ENCODE data around the gene KRT3.
"Not testable (repeated sequence)": the region's sequence is repeated elsewhere in the genome, so short reads cannot be mapped to it uniquely, and the experiment has no call there.

Gene KRT3

DNA sequence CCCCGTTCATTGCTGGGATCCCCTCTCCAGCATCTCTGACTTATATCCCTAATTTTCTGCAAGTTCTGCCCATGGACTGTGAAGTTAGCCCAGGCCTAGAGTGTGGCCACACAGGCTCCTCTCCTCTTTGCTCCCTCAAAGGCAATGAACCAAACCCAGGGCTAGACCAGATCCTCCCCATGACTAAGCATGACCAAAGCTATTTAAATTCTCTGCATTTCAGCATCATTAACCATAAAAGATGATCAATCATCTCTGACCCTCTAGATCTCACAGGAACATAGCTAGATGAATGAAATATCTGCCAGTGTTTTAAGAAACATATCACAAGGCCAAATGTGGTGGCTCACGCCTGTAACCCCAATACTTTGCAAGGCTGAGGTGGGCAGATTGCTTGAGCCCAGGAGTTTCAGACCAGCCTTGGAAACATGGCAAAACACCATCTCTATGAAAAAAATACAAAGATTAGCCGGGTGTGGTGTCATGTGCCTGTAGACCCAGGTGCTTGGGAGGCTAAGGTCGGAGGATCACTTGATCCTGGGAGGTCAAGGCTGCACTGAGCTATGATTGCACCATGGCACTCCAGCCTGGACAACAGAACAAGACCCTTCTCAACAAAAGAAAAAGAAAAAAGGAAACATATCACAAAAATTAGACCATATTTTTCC lies 2.2 kb upstream of the KRT3 start:
- no peak for DNase-seq (ENCODE audit: low spot score)

DNA sequence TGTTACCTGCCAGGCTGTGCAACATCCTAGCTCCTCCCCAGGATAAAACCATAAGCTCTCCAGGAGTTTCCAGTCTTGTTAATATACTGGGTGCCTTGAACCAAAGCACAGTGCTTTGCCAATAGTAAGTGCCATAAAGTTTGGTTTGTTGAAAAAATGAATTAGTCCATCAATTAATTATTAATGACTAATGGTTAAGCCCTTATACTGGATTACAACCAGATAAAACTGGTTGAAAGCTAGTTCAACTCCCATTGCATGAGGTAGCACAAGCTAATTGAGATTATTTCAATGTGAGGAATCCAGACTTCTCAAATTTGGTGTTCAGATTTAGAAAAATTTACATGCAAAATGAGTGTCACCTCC lies 1.6 kb upstream of the KRT3 start:
- no peak for DNase-seq (ENCODE audit: low spot score)

DNA sequence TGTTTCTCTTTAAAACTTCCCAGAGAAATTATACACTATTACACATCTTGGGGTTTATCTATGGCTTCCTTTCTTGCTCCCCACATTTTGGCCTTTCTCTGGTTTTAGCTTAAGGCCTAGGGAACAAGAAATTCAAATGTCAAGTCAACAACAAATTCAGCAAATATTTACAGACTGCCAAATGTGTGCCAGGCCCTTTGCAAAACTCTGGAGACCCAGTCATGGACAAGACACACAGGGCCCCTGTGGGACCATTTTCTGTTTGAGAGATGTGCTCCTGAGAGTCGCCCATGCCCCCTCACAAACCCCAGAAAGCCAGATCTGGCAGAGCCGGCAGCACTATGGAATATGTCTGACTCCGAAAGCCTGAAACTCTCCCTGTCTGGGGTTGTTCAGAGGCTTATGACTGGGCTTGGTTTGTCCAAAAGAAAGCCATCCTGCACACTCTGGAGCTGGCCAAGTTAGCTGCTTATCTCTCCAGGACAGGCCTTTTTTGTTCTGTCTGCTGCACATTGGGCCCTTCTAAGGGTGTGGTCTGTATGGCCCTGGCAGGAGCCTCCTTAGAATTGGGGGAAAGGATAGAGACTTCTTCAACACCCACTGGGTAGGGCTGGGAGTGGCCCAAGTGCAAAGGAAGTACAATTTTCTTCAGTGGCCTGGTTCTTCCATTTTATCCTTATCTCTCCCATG lies 1.1 kb upstream of the KRT3 start:
- no peak for DNase-seq (ENCODE audit: low spot score)

DNA sequence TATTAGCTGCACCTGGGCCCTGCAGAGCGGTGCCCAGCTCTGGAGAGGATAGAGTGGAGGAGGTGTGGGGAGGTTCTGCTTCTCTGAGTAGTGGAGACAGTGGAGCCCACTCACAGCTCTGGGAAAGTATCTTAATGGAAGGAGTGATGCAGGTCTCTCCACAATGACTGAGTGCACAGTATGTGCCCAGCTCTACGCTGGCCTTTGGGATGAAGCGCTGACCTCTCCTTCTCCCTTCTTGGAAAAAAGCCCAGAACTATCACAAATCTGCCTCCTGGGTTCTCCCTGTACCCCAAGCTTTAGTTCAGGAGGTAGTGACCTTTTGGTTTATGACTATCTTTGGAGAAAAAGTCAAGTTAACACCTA lies 495 bp upstream of the KRT3 start:
- no peak for DNase-seq (ENCODE audit: low spot score)

DNA sequence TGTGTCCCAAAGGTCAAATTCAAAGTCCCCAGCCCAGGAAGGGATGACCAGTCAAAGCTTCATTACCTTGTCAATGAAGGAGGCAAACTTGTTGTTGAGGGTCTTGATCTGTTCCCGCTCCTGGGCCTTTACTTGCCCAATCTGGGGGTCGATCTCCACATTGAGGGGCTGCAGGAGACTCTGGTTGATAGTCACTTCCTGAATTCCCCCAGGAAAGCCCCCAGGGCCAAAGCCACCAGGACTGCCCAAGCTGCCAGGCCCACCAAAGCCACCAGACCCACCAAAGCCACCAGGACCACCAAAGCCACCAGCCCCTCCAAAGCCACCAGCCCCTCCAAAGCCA lies 614 bp downstream of the KRT3 start:
- DNase-seq (ENCODE audit: low spot score), result not testable (repeated sequence)

DNA sequence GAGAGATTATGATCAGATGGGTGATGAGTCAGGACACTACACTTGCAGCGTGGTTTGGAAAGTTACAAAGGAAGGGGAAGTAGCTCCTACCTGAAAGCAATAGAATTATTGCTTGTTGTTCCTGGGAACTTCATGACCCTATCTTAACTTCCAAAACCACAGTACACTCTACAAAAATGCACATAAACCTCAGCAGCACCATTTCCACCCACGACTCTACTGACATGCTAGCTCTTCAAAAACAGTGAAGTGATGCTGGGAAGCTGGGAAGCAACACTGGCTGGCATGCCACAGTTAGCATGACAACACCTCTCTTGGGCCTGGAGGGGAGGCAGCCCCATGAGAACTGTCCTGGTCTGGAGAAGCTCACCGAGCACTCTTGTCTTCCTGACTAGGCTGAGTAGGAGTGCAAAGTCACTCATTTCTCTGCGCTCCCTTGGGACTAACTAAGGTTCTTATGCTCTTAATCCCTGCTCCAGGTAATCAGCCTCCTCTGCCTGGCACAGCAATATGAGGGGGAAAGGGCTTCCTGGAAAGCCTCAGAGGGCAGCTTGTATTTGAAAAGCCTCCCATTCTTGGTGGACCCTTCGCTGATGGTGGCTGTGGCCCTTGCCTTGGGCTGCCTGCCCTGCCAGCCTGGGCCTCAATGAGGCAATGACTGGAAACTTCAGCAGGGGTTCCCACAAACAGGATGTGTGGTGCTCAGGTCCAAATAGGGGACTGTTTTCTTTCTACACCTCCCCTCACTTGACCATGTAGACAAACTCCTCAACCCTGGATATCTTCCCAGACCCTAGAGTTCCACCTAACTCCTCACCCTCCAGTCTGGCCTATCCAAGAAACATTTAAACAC lies 1.2 kb downstream of the KRT3 start:
- DNase-seq (ENCODE audit: low spot score), result no peak

DNA sequence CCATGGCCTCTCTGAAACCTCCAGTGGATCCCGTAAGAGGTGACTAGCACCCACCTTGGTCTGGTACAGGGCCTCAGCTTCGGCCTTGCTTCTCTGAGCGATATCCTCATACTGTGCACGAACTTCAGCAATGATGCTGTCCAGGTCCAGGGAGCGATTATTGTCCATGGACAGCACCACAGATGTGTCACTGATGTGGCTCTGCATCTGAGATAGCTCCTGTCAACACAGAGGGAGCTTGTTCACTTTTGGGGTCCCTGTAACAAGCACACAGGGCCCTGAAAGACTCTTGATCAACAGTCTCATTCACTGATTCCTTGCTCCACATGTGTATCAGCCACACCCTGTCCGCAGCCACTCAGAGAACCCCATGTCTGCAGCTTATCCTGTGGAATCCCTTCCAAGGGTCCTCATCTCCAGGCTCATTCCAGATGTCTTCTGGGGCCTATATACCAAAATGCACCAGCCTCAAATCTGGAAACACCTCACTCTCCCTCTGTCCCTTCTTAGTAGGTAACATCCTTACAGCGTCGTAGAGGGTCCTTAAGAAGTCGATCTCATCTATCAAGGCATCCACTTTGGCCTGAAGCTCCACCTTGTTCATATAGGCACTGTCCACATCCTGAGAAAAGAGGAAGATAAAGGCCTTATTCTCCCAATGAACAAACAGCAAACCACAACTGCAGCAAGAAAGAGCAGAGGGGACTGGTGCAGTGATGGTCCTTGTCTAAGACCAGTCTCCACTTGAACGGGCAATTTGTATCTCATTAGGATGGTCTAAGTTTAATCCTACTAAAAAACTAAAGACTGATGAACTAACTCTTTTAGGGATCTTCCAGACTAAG lies 3.5 kb downstream of the KRT3 start:
- no peak for DNase-seq (ENCODE audit: low spot score)

DNA sequence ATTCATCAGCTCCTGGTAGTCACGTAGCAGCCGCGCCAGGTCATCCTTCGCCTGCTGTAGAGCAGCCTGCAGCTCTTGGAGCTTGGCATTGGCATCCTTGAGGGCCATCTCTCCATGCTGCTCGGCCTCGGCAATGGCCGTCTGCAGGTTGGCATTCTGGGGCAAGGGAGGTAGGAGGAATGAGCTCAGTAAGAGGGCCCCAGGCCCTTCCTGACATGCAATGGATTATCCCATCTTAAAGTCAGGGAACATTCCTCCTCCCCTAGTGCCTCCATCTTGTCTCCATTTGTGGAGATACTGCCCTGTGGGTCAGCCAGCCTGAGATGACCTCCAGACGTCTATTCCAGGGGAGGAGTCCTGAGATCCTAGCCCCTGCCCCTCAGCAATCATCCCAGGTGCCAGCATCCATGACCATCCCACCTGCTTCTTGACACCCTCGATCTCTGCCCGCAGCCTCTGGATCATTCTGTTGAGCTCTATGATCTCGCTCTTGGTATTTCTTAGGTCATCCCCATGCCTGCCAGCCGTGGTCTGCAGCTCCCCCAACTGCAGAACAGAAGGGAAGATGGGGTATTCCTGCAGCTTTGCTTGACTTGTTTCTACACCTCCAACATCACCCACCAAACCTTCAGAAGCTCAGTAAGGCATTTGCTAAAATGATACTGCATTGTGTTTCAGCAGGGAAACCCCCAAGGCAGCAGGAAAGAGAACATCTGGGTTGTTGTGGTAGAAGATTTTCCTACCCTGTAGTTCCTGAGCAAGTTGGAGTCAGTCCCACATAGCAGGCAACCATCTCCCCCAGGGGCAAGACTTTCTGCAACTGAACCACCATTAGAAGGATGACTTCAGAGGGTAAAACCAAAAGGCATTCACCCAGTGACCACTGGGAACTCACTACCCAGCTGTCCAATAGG lies 4.4 kb downstream of the KRT3 start:
- no peak for DNase-seq (ENCODE audit: low spot score)

DNA sequence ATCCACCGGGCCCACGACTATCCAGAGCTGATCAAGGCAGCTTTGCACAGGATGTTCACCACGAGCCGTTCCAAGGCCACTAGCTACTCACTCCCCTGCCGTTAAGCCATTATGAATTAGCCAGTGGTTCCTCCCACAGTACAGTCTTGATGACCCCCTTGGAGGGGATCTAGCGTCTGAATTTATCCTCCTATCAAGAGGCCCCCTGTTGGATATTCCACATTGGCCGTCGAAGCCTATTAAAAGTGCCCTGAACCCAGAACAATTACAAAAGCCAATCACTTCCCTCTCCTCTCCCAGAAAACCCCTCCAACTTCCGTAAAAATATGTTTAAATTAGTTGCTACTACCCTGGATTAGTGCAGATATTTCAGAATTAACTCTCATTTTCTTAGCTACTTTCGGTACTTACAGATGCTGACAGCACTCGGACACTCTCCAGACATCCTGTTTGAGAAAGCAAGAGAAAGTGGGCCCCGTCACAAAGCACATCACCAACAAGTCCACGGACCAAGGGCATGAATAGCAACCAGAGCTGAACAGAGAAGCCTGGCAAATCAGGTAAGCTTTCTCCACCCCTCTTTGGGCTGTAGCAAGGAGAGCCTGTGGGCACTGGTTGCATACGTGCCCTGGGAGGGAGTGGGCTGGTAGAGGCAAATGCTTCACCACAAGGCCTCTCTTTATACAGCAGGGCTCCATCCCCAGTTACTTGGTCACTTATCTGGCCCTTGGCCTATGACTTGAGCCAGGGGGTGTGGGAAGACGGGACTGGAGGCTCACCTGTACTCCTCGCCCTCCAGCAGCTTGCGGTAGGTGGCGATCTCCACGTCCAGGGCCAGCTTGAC lies 5.3 kb downstream of the KRT3 start:
- no peak for DNase-seq (ENCODE audit: low spot score)

DNA sequence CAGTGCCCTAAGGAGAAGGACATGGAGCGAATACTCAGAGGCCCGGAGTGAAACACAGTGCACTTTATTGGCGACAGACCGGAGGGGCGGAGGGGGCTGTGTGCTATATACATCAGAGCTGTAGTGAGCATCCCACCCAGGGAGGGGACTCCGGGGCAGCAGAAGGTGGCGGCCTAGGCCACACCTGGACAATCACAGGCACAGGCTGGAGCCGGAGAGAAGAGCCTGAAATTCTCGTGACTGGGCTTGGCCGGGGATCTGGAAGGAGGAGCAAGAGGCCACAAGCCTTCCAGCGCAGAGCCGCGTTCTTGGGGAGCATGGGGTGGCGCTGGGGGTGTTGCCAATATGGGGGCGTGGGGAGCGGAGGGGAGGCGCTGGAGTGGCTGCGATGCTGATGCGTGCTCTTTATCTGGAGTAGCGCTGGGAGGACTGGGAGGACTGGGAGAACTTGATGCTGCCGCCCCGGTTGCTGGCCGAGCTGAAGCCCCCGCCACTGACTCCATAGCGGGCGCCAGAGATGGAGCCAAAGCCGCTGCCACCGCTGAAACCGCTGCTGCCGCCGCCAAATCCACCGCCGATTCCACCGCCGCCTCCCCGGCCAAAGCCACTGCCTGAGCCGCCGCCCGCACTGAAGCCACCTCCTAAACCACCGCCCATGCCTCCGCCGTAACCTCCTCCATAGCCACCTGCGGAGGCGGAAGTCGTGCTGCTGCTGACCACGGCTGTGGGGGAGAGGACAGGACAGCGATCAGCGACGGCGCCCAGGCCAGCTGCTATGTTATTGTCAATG lies 6.1 kb downstream of the KRT3 start:
- DNase-seq (ENCODE audit: low spot score), result no peak

DNA sequence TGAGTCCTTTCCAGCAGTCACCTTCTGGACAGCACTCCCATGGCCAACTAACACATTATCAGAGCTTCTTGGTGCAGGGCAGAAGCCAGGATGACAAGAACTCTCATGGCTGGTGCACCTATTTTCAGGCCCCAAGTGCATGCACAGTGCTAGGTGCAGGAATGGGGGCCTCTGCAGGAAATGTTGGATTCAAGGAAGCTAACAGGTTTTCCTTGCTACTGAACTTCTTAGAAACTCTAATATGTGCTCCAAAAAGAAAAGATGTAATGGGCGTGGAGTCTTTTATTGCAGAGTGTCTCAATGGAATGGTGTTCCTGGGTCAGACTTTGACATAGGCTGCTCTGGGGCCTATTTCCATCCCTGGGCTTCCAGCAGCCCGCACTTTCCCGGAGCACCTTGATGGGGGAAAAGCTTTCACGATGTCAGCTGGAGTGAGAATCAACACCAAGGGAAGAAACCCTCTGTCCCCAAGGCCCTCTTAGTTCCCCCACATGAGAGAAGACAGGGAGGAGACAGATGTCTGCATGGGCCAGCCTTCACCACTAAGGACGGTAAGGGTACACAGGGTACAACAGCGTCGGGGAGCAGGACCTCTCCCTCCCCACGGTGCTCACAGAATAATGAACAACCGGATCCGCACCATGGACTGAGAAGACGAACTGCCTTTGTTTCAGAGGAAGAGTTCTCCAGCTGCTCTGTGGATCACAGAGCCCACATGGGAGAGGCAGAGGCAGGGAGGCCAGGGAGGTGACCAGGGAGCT lies 6.9 kb downstream of the KRT3 start:
- DNase-seq (ENCODE audit: low spot score), result no peak

DNA sequence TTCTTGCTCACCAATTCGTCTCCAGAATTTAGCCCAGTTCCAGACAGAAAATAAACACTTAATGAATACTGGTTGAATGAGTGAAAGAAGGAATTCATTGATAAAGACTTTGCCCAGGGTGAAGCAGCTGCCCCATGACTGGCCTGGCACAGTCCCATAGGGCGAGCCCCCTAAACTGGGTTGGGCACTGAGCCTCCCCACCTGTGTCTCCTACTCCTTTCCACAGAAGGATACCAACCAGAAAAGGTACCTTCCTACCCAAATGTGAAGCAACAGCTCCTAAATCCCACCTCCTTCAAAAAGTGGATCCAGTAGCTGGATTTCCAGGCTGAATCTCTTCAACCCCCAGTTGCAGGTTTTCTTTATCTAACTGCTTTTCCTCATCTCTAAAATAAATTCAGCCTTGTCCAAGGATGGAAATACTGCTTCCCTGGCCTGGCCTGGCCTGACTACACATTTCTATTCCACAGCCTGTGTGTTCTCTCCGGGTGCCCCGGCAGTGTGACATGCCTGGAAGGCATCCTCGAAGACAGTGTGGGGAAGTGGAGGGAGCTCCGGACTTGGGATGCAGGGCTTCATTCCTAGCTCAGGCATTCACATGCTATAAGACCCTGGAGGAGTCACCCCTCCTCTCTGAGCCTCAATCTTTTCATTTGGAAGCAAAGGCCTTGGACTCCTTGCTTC lies 7.6 kb downstream of the KRT3 start:
- DNase-seq (ENCODE audit: low spot score), result no peak

DNA sequence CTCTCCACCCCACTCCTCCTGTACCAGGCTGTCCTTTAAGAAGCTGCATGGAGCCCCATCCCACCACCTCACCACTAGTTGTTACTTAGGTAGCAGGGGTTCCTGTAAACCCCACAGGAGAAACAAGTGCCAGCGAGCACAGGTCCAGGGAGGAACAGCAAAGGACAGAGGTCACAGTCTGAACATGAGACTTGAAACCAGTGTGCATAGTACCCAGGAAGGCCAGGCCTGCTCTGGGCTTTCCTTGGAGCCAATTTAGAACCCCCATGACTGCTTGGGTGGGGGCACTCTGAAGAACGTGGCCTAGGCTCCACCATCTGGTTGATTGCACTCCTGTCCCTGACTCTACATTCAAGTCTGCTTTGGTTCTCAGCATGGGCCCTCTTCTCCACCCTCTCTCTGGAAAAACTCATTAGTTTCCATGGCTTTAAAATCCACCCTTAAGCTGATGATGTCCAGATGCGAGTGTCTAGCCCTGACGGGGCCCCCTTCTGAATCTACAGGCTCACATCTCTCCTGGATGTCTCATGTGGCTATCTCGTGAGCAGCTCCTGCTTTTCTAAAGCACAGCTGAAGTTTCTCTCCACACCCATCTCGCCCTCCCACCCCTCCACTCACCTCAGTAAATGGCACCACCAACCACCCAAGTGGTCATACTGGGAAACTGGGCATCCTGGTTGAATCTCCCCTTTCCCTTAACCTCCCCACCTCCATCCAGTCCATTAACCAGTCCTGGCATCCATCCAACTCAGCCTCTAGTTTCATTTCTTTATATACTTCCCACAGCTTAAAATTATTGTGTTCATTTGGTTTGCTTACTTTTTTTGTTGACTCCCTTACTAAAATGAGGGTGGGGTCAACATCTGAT lies 8.4 kb downstream of the KRT3 start:
- DNase-seq (ENCODE audit: low spot score), result no peak

DNA sequence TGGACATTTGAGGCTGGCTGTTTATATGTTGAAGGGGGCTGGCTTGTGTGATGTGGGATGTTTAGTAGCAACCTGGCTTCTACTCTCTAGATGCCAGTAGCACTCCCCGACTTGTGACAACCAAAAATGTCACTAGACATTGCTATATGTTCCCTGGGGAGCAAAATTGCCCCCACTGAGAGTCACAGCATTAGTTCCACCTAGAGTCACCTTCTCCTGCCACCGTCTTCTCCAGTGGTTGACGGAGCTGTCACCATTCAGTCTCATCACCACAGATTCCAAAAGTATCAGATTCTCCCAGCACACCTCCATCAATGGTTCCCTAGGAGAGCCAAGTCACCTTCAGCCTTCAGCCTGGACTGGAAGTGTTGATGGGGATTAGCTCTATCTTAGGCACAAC lies 11.0 kb downstream of the KRT3 start:
- no peak for DNase-seq (ENCODE audit: low spot score)

DNA sequence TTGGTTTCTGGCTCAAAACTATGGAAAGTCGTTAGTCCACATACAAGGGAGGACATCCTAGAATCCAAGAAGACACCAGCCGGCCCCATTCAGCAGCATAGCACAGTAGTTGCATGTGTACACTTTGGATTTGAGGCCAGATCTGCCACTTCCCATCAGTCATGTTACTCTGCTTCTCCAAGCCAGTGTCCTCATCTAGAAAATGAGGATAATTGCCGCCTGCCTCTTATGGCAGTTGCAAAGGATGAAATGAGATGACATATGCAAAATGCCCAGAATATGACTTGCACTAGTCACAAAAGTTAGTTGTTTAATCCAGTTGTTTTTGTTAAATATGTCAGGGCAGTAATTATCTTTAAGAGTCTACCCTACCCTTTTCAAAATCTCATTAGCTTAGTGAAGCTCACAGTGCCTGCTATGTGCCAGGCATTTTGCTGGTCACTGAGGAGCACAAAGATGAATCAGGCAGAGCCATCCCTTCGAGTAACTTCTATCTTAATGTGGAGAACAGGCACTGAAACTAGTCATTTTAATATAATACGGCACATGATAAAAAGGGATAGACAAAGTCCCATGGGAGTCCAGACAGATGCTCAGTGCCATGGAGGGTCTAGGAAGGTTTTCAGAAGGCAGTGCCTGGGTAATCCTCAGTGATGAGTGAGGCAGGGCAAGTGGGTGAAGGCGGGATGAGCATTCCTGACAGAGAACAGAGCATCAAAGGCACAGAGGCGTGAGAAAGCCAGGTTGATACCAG lies 12.2 kb downstream of the KRT3 start:
- DNase-seq (ENCODE audit: low spot score), result no peak

DNA sequence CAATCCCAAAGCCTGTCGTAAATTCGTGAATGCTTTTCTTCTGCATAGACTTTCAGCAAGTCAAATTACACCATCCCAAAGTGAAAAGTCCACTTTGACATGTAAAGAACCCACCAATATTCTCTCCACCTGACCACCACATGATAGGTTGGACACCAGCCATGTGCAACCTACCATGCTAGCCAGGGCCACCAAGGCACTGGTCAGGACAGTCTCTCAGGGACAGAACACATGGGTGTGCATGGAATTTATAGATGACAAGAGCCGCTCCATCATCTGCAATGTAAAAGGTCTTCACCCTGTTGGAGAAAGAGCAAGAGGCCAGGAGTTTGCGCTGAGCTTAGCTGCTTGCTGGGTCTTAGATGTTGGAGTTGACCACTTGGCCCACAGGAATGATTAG lies 13.4 kb downstream of the KRT3 start:
- no peak for DNase-seq (ENCODE audit: low spot score)

Measured in kidney capillary endothelial cell (primary cell).